Measurements from ENCODE around the gene ARHGAP9. TPM values are rescaled to one million over a fixed set of nuclear protein-coding genes. Genes with fewer than 3 reads are reported as not detected.

The ARHGAP9 gene
- total and polyA plus RNA-seq, 2 of the 4 experiments (the other 2 are of a cell fraction) = 0.18 to 0.79 TPM

DNA sequence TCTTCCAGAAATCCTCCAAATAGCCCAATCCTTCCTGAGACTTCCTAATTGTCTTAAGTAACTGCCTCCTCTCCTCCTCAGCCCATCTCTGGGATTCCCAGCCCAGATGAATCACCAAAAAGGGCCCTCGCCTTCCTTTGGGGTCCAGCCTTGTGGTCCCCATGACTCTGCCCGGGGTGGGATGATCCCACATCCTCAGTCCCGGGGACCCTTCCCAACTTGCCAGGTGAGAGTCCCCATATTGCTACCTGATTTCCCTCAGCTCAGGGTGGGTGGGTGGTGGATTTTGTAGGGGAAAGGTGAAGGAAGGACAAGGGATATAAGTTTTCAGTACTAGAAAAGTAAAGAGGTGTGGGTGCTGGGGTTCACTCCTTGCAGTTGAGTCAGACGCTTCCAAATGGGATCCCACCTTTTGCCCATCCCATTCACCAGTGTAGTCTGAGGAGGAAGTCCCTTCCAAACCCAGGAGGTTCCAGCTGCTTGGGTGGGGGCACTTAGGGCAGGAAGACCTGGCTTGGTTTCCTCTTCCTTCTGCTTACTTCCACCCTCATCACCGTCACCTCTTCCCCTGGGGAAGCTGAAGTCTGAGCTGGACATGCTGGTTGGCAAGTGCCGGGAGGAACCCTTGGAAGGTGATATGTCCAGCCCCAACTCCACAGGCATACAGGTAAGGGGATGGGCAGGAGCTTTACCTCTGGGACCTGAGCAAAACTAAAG is 14.5 kb downstream of the ARHGAP9 start:
- ChIA-PET POLR2A (ENCODE audit: unreplicated experiment) (no interaction called here), CTCF (no interaction called here)
- Histone ChIP-seq H3K79me1 (ENCODE audit: low read depth in 1 of 2, low read length in 2 of 2) (no peaks in the 10 kb centered on the region), H3K4ac (ENCODE audit: low read depth, low read length) (no peak overlapping the region), H2BK15ac (ENCODE audit: low read depth, low read length) (no peak overlapping the region), H2BK20ac (ENCODE audit: low read depth, low read length) (no peak overlapping the region), H2AK9ac (replicated peaks; ENCODE audit: low read depth, low read length, poor library complexity) (no peak overlapping the region), H3K27ac (ENCODE audit: insufficient read depth, low read length) (no peak overlapping the region), H4K5ac (ENCODE audit: low read depth, low read length) (no peak overlapping the region), H3K9ac (ENCODE audit: low read depth, low read length) (no peak overlapping the region), H3K4me1 (ENCODE audit: control insufficient read depth, insufficient read depth, low read length) (peaks cover 4% of the 10 kb centered on the region), H4K8ac (ENCODE audit: low read depth in 2 of 2, low read length in 2 of 2) (no peak overlapping the region), H3K4me3 (ENCODE audit: insufficient read depth, low read depth, low read length) (no peak overlapping the region), H2BK120ac (ENCODE audit: low read depth, low read length) (no peak overlapping the region), H2BK5ac (ENCODE audit: low read depth, low read length, poor library complexity, severe bottlenecking) (no peak overlapping the region), H3K4me2 (ENCODE audit: low read depth, low read length) (no peak overlapping the region), H2AK5ac (ENCODE audit: low read depth, low read length) (no peak overlapping the region), H3K18ac (ENCODE audit: low read depth, low read length) (no peak overlapping the region), H4K91ac (ENCODE audit: insufficient read depth, low read depth, low read length) (no peak overlapping the region), H3K23ac (ENCODE audit: low read depth, low read length) (no peak overlapping the region), H3K27me3 (ENCODE audit: control insufficient read depth, insufficient read depth, low read length) (peaks cover 7% of the 10 kb centered on the region; the same call in 1 of the 2 replicates), H3K36me3 (ENCODE audit: control insufficient read depth, insufficient read depth, low read length) (no peaks in the 10 kb centered on the region), H3K9me1 (ENCODE audit: insufficient read depth, low read length) (peaks cover 6% of the 10 kb centered on the region; the same call in 1 of the 2 replicates), H3K14ac (replicated peaks; ENCODE audit: low read depth, low read length) (no peak overlapping the region), H3K9me3 (ENCODE audit: control insufficient read depth, insufficient read depth, low read length) (no peaks in the 10 kb centered on the region), H4K20me1 (ENCODE audit: insufficient read depth, low read length) (no peaks in the 10 kb centered on the region), H2AFZ (replicated peaks; ENCODE audit: low read length, poor library complexity) (no peak overlapping the region), H3K56ac (ENCODE audit: extremely low read depth, insufficient read depth, low read length) (no peak overlapping the region)
- TF ChIP-seq, protein P1, sequence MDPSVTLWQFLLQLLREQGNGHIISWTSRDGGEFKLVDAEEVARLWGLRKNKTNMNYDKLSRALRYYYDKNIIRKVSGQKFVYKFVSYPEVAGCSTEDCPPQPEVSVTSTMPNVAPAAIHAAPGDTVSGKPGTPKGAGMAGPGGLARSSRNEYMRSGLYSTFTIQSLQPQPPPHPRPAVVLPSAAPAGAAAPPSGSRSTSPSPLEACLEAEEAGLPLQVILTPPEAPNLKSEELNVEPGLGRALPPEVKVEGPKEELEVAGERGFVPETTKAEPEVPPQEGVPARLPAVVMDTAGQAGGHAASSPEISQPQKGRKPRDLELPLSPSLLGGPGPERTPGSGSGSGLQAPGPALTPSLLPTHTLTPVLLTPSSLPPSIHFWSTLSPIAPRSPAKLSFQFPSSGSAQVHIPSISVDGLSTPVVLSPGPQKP (IDR thresholded peaks at IDR 0.05; ENCODE audit: borderline replicate concordance, low read depth, low read length) = no peak
- TF ChIP-seq, protein P2, sequence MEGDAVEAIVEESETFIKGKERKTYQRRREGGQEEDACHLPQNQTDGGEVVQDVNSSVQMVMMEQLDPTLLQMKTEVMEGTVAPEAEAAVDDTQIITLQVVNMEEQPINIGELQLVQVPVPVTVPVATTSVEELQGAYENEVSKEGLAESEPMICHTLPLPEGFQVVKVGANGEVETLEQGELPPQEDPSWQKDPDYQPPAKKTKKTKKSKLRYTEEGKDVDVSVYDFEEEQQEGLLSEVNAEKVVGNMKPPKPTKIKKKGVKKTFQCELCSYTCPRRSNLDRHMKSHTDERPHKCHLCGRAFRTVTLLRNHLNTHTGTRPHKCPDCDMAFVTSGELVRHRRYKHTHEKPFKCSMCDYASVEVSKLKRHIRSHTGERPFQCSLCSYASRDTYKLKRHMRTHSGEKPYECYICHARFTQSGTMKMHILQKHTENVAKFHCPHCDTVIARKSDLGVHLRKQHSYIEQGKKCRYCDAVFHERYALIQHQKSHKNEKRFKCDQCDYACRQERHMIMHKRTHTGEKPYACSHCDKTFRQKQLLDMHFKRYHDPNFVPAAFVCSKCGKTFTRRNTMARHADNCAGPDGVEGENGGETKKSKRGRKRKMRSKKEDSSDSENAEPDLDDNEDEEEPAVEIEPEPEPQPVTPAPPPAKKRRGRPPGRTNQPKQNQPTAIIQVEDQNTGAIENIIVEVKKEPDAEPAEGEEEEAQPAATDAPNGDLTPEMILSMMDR (conservative IDR thresholded peaks at IDR 0.05; ENCODE audit: low read depth, low read length) = no peak
- TF ChIP-seq, protein P3, sequence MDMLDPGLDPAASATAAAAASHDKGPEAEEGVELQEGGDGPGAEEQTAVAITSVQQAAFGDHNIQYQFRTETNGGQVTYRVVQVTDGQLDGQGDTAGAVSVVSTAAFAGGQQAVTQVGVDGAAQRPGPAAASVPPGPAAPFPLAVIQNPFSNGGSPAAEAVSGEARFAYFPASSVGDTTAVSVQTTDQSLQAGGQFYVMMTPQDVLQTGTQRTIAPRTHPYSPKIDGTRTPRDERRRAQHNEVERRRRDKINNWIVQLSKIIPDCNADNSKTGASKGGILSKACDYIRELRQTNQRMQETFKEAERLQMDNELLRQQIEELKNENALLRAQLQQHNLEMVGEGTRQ (IDR thresholded peaks at IDR 0.05; ENCODE audit: low read depth, low read length) = no peak
- TF ChIP-seq POLR2A (IDR thresholded peaks at IDR 0.05; ENCODE audit: low read depth, low read length) (no peak), FOS (IDR thresholded peaks at IDR 0.05; ENCODE audit: low read depth, low read length) (no peak), RFX5 (IDR thresholded peaks at IDR 0.05; ENCODE audit: low read depth, low read length) (no peak), NFE2L2 (IDR thresholded peaks at IDR 0.05; ENCODE audit: low read depth, low read length) (no peak)
- DNase-seq (no peak), ATAC-seq (ENCODE audit: low read depth) (no peak)
- dilution Hi-C loops (cut with HindIII; ENCODE audit: low sequenced_read_pairs, unreplicated experiment) = no loop called here
- in situ Hi-C loops (cut with MboI; ENCODE audit: low sequenced_read_pairs) = no loop called here
- 85% methylated on average over 3 of the region's 6 CpGs; no CpG with 5 or more reads in 1 of the 2 experiments for WGBS, 2 experiments (ENCODE audit: extremely low coverage in 2 of 2, insufficient read length in 1 of 2)
- no TSS peak for BruUV-seq (replicated peaks)
- intact Hi-C loops (cut with micrococcal nuclease) = no loop called here
